ENCODE data around the gene PTGER3. TPM values are rescaled to one million over a fixed set of nuclear protein-coding genes. Genes with fewer than 3 reads are reported as not detected.
A peak's percentile ranks its signal among the peaks of the same experiment; 100 is the strongest.
"Not testable (repeated sequence)": the region's sequence is repeated elsewhere in the genome, so short reads cannot be mapped to it uniquely, and the experiment has no call there.

Gene PTGER3
- total RNA-seq, 2 donors from 2014 or later: 62.9 to 158 TPM

- peaks cover 0 to 3% of the 10 kb centered on the region in 2 donors for H3K4me1 Mint-ChIP-seq (ENCODE audit: low read depth in 2 of 2)
- H3K27me3 Mint-ChIP-seq: peaks cover 0 to 15% of the 10 kb centered on the region in 2 donors
- no peak overlapping the region for H3K4me3 Mint-ChIP-seq
- DNase-seq (ENCODE audit: low spot score): no peak
- H3K9me3 Mint-ChIP-seq: peaks cover 4% of the 10 kb centered on the region
- no peaks in the 10 kb centered on the region for H3K36me3 Mint-ChIP-seq
- ATAC-seq: no peak
- H3K27ac Mint-ChIP-seq: peak overlapping the region in 1 of 2 donors; percentile 47
Observed at GRCh38 chr1:70941563-70941962, 106.1 kb downstream of the PTGER3 start.

- H3K27me3 Mint-ChIP-seq: peaks cover 0 to 19% of the 10 kb centered on the region in 2 donors
- DNase-seq (ENCODE audit: low spot score); H3K4me1 Mint-ChIP-seq (ENCODE audit: low read depth in 2 of 2); H3K27ac Mint-ChIP-seq; H3K9me3 Mint-ChIP-seq; H3K36me3 Mint-ChIP-seq; H3K4me3 Mint-ChIP-seq; ATAC-seq: not testable (repeated sequence)
Observed at GRCh38 chr1:70940398-70940797, 107.2 kb downstream of the PTGER3 start.

DNA sequence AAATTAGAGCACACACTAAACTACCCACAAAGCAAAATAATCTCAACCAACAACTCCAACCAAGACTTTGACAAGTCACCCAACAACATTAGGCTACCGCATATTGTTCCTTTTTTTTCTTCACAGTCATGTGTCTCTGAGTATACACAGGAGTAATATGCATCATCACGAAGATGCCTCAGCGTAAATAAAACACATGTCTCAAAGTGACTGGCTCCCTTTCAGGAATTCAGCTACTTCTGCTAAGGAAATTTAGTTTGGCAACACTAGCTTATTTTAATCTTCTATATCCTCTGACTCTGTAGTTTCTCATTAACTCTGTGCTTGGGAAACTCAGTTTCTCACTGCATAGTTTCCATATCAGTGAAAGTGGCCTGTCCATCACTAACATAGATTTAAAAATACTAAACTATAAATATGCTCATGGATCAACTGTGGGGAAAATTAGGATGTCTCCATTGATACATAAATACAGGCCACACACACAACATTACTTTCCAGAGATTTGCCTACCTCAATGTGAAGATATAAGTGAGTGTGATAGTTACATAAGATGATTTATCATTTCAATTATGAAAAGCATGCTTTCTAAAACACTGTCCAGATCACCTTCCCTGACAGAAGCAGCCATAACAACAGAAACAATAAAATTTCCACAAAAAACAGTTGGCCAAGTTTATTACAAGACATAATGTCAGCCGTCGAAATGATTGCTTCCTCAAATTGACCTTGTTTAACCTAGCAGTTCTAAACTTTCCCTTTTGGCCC, 113.2 kb downstream of the PTGER3 start:
- Mint-ChIP-seq H3K36me3 (no peaks in the 10 kb centered on the region), H3K27me3 (peaks cover 0 to 18% of the 10 kb centered on the region in 2 donors), H3K27ac (no peak overlapping the region), H3K4me3 (no peak overlapping the region), H3K4me1 (ENCODE audit: low read depth in 2 of 2) (peaks cover 8 to 15% of the 10 kb centered on the region in 2 donors), H3K9me3 (peaks cover 5% of the 10 kb centered on the region)
- ATAC-seq (no peak), DNase-seq (ENCODE audit: low spot score) (no peak)

- H3K9me3 Mint-ChIP-seq: peaks cover 5% of the 10 kb centered on the region
Observed at GRCh38 chr1:70930062-70930461, 117.6 kb downstream of the PTGER3 start.

GRCh38 chr1:70922196-70922595, 125.4 kb downstream of the PTGER3 start:
- H3K4me3 Mint-ChIP-seq: no peak overlapping the region
- peaks cover 17% of the 10 kb centered on the region for H3K36me3 Mint-ChIP-seq
- no peaks in the 10 kb centered on the region for H3K27me3 Mint-ChIP-seq
- peaks cover under 1 to 3% of the 10 kb centered on the region in 2 donors for H3K4me1 Mint-ChIP-seq (ENCODE audit: low read depth in 2 of 2)
- DNase-seq (ENCODE audit: low spot score): no peak
- no peak for ATAC-seq
- H3K27ac Mint-ChIP-seq: no peak overlapping the region
- H3K9me3 Mint-ChIP-seq: peaks cover 9% of the 10 kb centered on the region

More at GRCh38 chr1:70930062-70930461, 117.6 kb downstream of the PTGER3 start:
- H3K36me3 Mint-ChIP-seq: peaks cover 7% of the 10 kb centered on the region
- no peak overlapping the region for H3K27ac Mint-ChIP-seq
- DNase-seq (ENCODE audit: low spot score) (peak; percentile 70), ATAC-seq (peak in 1 of 2 donors; percentile 87)
- H3K4me3 Mint-ChIP-seq: peak overlapping the region; percentile 26
- H3K27me3 Mint-ChIP-seq: peaks cover 0 to 9% of the 10 kb centered on the region in 2 donors
- peaks cover 8 to 20% of the 10 kb centered on the region in 2 donors for H3K4me1 Mint-ChIP-seq (ENCODE audit: low read depth in 2 of 2)

Other genes starting within 250 kb of the PTGER3 start
- 100 to 1,000 TPM in 1 of 2 donors, 10 to 100 TPM in 1; 96.0 to 116 TPM for gene ZRANB2, start 33.2 kb upstream of the PTGER3 start, total RNA-seq

All from natural killer cell treated with Interleukin-12 subunit alpha and Interleukin-12 subunit beta and Interleukin-15 and Interleukin-18, amount 100 ng/mL, for 72 hours (primary cell).